Measurements from ENCODE around the gene NUDT3. TPM values are rescaled to one million over a fixed set of nuclear protein-coding genes. Genes with fewer than 3 reads are reported as not detected.
"Not testable (repeated sequence)": the region's sequence is repeated elsewhere in the genome, so short reads cannot be mapped to it uniquely, and the experiment has no call there.

NUDT3 gene
- total RNA-seq, 2 donors from 2014 or later: 28.9 to 30.8 TPM

DNA sequence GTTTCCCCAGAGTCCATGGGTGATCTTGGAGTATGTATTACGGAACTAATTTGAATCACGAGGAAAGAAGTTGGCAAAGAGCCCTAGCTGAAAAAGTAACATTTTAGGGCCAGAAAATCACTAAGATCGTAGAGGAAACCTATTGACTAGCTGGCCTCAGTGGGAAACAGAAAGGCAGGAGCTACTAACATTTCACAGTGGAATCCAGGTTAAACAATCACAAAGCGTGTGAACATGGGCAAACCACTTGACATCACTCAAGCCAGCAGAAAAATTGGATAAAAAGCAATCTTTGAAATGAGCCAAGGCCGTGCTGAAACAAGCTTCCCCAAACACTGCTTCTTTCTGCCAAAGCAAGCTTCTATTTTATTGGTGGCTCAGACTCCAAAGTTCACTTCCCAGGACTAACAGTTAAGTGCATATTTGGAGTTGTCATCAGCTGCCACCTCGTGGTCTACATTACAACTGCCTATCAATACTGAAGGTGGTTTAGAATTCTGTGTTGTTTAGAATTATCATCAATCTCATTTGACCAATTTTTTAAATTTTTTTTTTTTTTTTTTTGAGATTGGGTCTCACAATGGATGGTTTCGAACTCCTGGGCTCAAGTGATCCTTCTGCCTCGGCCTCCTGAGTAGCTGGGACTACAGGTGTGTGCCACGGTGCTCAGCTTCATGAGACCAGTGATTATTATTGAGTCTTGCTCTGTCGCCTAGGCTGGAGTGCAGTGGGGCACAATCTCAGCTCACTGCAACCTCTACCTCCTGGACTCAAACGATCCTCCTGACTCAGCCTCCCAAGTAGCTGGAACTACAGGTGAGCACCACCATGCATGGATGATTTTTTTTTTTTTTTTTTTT lies 22.8 kb upstream of the NUDT3 start:
- peaks cover 7% of the 10 kb centered on the region for H3K4me1 ChIP-seq (replicated peaks)
- H3K27me3 ChIP-seq (replicated peaks; ENCODE audit: insufficient read depth): no peaks in the 10 kb centered on the region
- no peaks in the 10 kb centered on the region for H3K9me3 ChIP-seq
- intact Hi-C loops (cut with DNase I): loop anchor here (1.0 to 2.0 kb wide), 2 partner anchors 166 to 219 kb away; partner anchors contain the start of gene SMIM29
- WGBS: 45% methylated on average over 11 of the region's 11 CpGs
- peak overlapping the region; percentile 60 to 65 for H3K27ac ChIP-seq
- H3K36me3 ChIP-seq: peaks cover 0 to 8% of the 10 kb centered on the region in 2 donors
- TF ChIP-seq POLR2AphosphoS5 (IDR thresholded peaks at IDR 0.05): peak; percentile 89
- TF ChIP-seq, protein P1, sequence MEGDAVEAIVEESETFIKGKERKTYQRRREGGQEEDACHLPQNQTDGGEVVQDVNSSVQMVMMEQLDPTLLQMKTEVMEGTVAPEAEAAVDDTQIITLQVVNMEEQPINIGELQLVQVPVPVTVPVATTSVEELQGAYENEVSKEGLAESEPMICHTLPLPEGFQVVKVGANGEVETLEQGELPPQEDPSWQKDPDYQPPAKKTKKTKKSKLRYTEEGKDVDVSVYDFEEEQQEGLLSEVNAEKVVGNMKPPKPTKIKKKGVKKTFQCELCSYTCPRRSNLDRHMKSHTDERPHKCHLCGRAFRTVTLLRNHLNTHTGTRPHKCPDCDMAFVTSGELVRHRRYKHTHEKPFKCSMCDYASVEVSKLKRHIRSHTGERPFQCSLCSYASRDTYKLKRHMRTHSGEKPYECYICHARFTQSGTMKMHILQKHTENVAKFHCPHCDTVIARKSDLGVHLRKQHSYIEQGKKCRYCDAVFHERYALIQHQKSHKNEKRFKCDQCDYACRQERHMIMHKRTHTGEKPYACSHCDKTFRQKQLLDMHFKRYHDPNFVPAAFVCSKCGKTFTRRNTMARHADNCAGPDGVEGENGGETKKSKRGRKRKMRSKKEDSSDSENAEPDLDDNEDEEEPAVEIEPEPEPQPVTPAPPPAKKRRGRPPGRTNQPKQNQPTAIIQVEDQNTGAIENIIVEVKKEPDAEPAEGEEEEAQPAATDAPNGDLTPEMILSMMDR (IDR thresholded peaks at IDR 0.05): peak; percentile 28 to 94 (median 75)
- TF ChIP-seq POLR2A (IDR thresholded peaks at IDR 0.05): no peak
- no peak overlapping the region for H3K4me3 ChIP-seq
- DNase-seq (ENCODE audit: low spot score): peak; percentile 74

DNA sequence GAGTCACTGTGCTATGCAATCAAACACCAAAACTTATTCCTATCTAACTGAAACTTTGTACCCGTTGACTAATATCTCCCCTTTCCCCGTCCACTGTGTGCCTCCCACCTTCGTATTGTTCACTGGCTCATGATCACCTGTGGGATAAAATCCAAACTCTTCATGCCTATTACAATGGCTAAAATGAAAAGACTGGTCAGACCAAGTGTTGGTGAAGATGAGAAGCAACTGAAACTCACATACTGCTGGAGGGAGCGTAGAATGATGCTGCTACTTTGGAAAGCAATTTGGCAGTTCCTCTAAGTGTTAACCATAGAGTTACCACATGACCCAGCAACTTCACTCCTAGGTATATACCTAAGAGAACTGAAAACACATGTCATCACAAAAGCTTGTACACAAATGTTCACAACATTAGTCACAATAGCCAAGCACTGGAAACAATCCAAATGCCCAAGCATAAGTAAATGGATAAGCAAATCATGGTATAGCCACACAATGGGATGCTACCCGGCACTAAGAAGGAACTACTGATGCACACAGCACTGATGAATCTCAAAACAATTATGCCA lies 20.3 kb upstream of the NUDT3 start:
- H3K27ac ChIP-seq: no peak overlapping the region
- peaks cover 7% of the 10 kb centered on the region for H3K4me1 ChIP-seq (replicated peaks)
- intact Hi-C loops (cut with DNase I): no loop called here
- no peaks in the 10 kb centered on the region for H3K27me3 ChIP-seq (replicated peaks; ENCODE audit: insufficient read depth)
- 93% methylated on average over 5 of the region's 5 CpGs for WGBS
- no peak overlapping the region for H3K4me3 ChIP-seq
- no peaks in the 10 kb centered on the region for H3K36me3 ChIP-seq
- H3K9me3 ChIP-seq: no peaks in the 10 kb centered on the region
- no peak for DNase-seq (ENCODE audit: low spot score)
- TF ChIP-seq, protein P1 (IDR thresholded peaks at IDR 0.05): no peak
- TF ChIP-seq POLR2AphosphoS5 (IDR thresholded peaks at IDR 0.05) (no peak), POLR2A (IDR thresholded peaks at IDR 0.05) (no peak)

DNA sequence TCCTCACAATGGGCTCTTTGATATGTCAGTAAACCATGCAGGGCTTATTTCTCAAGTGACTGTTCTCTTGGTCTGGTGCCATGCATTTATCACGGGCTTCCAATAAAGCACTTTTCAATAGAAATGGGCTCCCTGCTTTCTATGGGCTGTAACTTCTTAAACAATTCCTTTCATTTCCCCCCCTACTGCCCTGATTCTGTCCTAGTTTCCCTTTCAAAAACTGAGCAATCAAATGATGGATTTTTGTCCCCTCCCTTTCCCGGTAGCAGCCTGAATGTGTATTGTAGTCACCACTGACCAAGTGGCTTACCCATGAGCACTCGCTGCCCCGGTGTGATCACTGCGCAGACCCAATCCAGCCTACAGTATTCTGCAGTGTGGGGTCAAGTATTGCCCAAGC lies 19.5 kb upstream of the NUDT3 start:
- H3K27me3 ChIP-seq (replicated peaks; ENCODE audit: insufficient read depth): no peaks in the 10 kb centered on the region
- H3K9me3 ChIP-seq: no peaks in the 10 kb centered on the region
- intact Hi-C loops (cut with DNase I): no loop called here
- H3K36me3 ChIP-seq: no peaks in the 10 kb centered on the region
- no peak overlapping the region for H3K27ac ChIP-seq
- H3K4me3 ChIP-seq: no peak overlapping the region
- DNase-seq (ENCODE audit: low spot score): no peak
- TF ChIP-seq, protein P1 (IDR thresholded peaks at IDR 0.05): no peak
- TF ChIP-seq POLR2AphosphoS5 (IDR thresholded peaks at IDR 0.05) (no peak), POLR2A (IDR thresholded peaks at IDR 0.05) (no peak)
- WGBS: 75% methylated on average over 5 of the region's 5 CpGs
- H3K4me1 ChIP-seq (replicated peaks): peaks cover 7% of the 10 kb centered on the region

DNA sequence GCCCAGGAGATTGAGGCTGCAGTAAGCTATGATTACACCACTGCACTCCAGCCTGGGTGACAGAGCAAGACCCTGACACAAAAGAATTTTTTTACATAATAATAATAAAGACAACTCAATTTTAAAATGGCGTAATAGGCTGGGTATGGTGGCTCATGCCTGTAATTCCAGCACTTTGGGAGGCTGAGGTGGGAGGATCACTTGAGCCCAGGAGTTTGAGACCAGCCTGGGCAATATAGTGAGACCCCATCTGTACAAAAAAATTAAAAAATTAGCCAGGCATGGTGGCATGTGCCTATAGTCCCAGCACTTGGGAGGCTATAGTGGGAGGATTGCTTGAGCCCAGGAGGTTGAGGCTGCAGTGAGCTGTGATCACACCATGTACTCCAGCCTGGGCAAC lies 15.4 kb upstream of the NUDT3 start:
- 97% methylated on average over 1 of the region's 1 CpG for WGBS
- H3K9me3 ChIP-seq; intact Hi-C loops (cut with DNase I); H3K36me3 ChIP-seq; DNase-seq (ENCODE audit: low spot score); H3K4me3 ChIP-seq; H3K27ac ChIP-seq; H3K27me3 ChIP-seq (replicated peaks; ENCODE audit: insufficient read depth); H3K4me1 ChIP-seq (replicated peaks): not testable (repeated sequence)

DNA sequence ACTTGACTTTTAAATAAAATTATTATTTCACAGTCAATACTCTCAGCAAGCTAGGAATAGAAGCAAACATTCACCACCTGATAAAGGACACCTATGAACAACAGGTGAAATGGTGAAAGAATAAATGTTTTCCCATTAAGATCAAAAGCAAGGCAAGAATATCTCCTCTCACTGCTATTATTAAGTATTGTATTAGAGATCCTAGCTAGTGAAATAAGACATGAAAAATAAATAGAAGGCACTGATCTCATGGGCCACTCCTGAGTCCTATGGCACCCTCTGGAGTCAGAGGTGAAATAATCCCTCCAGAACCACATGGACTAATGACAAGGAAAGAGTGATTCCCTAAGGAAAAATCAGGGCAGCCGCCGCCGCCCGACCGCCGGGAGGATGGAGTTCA lies 4.0 kb upstream of the NUDT3 start:
- Histone ChIP-seq H3K4me1 (replicated peaks) (no peaks in the 10 kb centered on the region), H3K27me3 (replicated peaks; ENCODE audit: insufficient read depth) (no peaks in the 10 kb centered on the region), H3K36me3 (no peaks in the 10 kb centered on the region), H3K9me3 (no peaks in the 10 kb centered on the region), H3K27ac (no peak overlapping the region), H3K4me3 (no peak overlapping the region)
- DNase-seq (ENCODE audit: low spot score): no peak
- TF ChIP-seq POLR2AphosphoS5 (IDR thresholded peaks at IDR 0.05): no peak
- TF ChIP-seq, protein P1 (IDR thresholded peaks at IDR 0.05): no peak
- intact Hi-C loops (cut with DNase I): loop anchor here (10.0 kb wide), 1 partner anchor 82 kb away; no protein-coding TSS in a partner anchor
- WGBS: 86% methylated on average over 6 of the region's 6 CpGs
